HepG2 (cell line): ENCODE data around the gene WDHD1. TPM values are rescaled to one million over a fixed set of nuclear protein-coding genes. Genes with fewer than 3 reads are reported as not detected.
A peak's percentile ranks its signal among the peaks of the same experiment; 100 is the strongest.

Experiments
- AKAP8 ChIP-seq: sonication (generic); formaldehyde crosslinking; IDR thresholded peaks from 2 replicates; pipeline ENCODE4 v1.5.1; 2020; ENCODE audit warnings: mild to moderate bottlenecking, missing genetic modification reagents
- ASH2L ChIP-seq: fragments of 300-600, 200-600 bp; sonication (generic); IDR thresholded peaks from 2 replicates; pipeline ENCODE4 v1.7.0; 2017; ENCODE audit warnings: low read depth, mild to moderate bottlenecking, moderate library complexity, mixed read lengths, low read length; ENCODE audit not compliant: insufficient read length
- CAMTA2 ChIP-seq: sonication (generic); formaldehyde crosslinking; IDR thresholded peaks from 2 replicates; pipeline ENCODE4 v1.4.0; 2020; ENCODE audit warnings: mild to moderate bottlenecking, missing genetic modification reagents, borderline replicate concordance
- CREM ChIP-seq, 2 experiments: sonication (generic) in 1 of 2; formaldehyde crosslinking in 1 of 2; IDR thresholded peaks; 2 replicates each; pipeline versions ENCODE4 v1.4.0 to v1.6.1; 2016 to 2020; ENCODE audit warnings: antibody characterized with exemption in 1 of 2, mild to moderate bottlenecking in 1 of 2, missing genetic modification reagents in 1 of 2
- FIP1L1 ChIP-seq: fragments of 200-400 bp; formaldehyde crosslinking; IDR thresholded peaks from 2 replicates; pipeline ENCODE4 v1.6.1; 2018; ENCODE audit warnings: low read depth, mild to moderate bottlenecking, low read length, moderate library complexity, borderline replicate concordance; ENCODE audit not compliant: insufficient read depth
- KMT2A ChIP-seq: sonication (generic); formaldehyde crosslinking; IDR thresholded peaks from 2 replicates; pipeline ENCODE4 v1.4.0; 2020; ENCODE audit warnings: missing genetic modification reagents
- NCOA2 ChIP-seq: sonication (generic); formaldehyde crosslinking; IDR thresholded peaks from 2 replicates; pipeline ENCODE4 v1.8.0; 2022; ENCODE audit warnings: inconsistent platforms
- NFRKB ChIP-seq: fragments of 450-650 bp; IDR thresholded peaks from 2 replicates; pipeline ENCODE4 v1.6.1; 2017
- TGIF2 ChIP-seq: IDR thresholded peaks from 2 replicates; pipeline ENCODE4 v1.6.1; 2016; ENCODE audit warnings: control low read depth, missing compliant biosample characterization
- ZFP36L1 ChIP-seq: sonication (generic); formaldehyde crosslinking; IDR thresholded peaks from 2 replicates; pipeline ENCODE4 v1.8.0; 2022; ENCODE audit warnings: mild to moderate bottlenecking, missing genetic modification reagents, moderate library complexity
- ZFY ChIP-seq: sonication (generic); formaldehyde crosslinking; IDR thresholded peaks from 2 replicates; pipeline ENCODE4 v1.4.0; 2020; ENCODE audit warnings: missing genetic modification reagents
- ZNF101 ChIP-seq: sonication (generic); formaldehyde crosslinking; IDR thresholded peaks from 2 replicates; pipeline ENCODE4 v1.4.0; 2020; ENCODE audit warnings: mild to moderate bottlenecking, low read depth, missing genetic modification reagents, borderline replicate concordance
- ZNF12 ChIP-seq: sonication (generic); formaldehyde crosslinking; IDR thresholded peaks from 2 replicates; pipeline ENCODE4 v1.5.0; 2020; ENCODE audit warnings: missing genetic modification reagents
- ZNF432 ChIP-seq: sonication (generic); formaldehyde crosslinking; IDR thresholded peaks from 2 replicates; pipeline ENCODE4 v1.5.0; 2020; ENCODE audit warnings: missing genetic modification reagents, mild to moderate bottlenecking, borderline replicate concordance
- ZNF543 ChIP-seq: sonication (generic); formaldehyde crosslinking; IDR thresholded peaks from 2 replicates; pipeline ENCODE4 v1.4.0; 2020; ENCODE audit warnings: mild to moderate bottlenecking, missing genetic modification reagents
- ZNF773 ChIP-seq: sonication (generic); formaldehyde crosslinking; IDR thresholded peaks from 2 replicates; pipeline ENCODE4 v1.4.0; 2020; ENCODE audit warnings: missing genetic modification reagents, borderline replicate concordance
- polyA plus RNA-seq, 8 experiments: library from polyadenylated mRNA; depleted of rRNA in 3 of 8; stranded (reverse) in 7 of 8; unstranded in 1 of 8; fragments of >200 nt; fragmentation: Illumina TruSeq in 4 of 8; extraction: Trizol in 4 of 8; gene quantifications; 2 replicates each; pipeline versions ENCODE4 v1.2.1 to v1.2.3, GENCODE V29; 2011 to 2016; ENCODE audit warnings: low read depth in 4 of 8, missing spikeins in 1 of 8, mixed read lengths in 1 of 8; ENCODE audit not compliant: insufficient read depth in 1 of 8
- total RNA-seq, 5 experiments: library from RNA; depleted of rRNA; stranded (reverse); fragments of >200 nt; fragmentation: Illumina TruSeq; extraction: Trizol; gene quantifications; 2 replicates each; pipeline ENCODE4 v1.2.3, GENCODE V29; 2016; ENCODE audit warnings: low read depth in 1 of 5
- TF ChIP-seq, protein P1 (sequence below): fragments of 450-650 bp; IDR thresholded peaks from 2 replicates; pipeline ENCODE4 v1.6.1; 2016
- TF ChIP-seq, protein P2 (sequence below): sonication (generic); formaldehyde crosslinking; conservative IDR thresholded peaks from 2 replicates; pipeline ENCODE4 v1.4.0; 2020; ENCODE audit warnings: missing genetic modification reagents
- TF ChIP-seq, protein P3 (sequence below): IDR thresholded peaks from 2 replicates; pipeline ENCODE4 v1.6.1; 2012; ENCODE audit warnings: low read depth, low read length, improper control_type of control experiment
- TF ChIP-seq, protein P4 (sequence below): sonication (generic); formaldehyde crosslinking; IDR thresholded peaks from 2 replicates; pipeline ENCODE4 v1.4.0; 2020; ENCODE audit warnings: mild to moderate bottlenecking, low read depth, missing genetic modification reagents
- TF ChIP-seq, protein P5 (sequence below): sonication (generic); formaldehyde crosslinking; IDR thresholded peaks from 2 replicates; pipeline ENCODE4 v1.5.1; 2020; ENCODE audit warnings: missing genetic modification reagents, mild to moderate bottlenecking, borderline replicate concordance

The WDHD1 gene
- total and polyA plus RNA-seq, 2 of the 13 experiments (the other 11 are each of a cell fraction or from before 2014, with no cell fraction given) = 5.5 to 27.5 TPM

DNA sequence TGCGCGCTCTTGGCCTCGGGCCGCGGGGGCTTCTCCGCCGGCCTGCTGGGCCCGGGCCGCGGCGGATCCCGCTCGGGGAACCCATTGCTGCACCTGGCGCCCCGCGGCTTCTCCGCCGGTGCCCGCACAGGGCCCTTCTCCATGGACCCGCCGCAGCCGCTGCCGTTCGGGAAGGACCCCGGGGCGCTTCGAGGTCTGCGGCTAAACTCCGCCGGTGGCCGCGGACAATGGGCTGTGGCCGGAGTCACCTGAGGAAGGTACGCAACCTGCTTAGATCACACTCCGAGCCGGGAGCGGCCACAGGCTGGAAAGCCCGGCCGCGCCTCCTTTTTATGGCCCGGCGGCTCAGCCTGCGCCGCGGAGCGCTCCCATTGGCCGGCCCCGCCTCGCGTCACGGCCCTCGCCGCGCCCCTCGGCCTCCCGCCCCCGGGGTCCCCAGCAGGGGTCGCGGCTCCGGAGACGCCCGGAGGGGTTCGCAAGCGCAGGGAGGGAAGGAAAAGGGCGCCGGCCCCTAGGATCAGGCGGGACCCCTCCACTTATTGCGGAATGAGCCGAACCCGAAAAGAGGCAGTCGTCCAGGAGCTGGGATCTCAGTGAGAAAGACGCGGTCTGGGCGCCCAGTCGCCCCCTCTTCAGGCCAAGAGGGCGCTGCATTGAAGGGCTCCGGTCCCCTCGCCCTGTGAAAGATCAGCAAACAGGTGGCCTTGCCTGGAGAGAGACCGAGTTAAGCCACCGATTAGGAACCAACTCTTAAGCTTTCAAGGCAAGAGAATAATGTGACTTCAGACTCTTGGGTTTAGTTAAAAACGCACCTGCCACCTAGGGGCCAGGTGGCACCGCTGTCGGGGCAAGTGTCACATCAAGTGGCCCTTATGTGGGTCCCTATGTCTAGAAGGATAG lies 124.1 kb downstream of the WDHD1 start, which contains the start of gene GCH1 (continued):
- no peak; the same call in 1 of the 2 replicates for TF ChIP-seq ZNF101 (CRISPR knock-in tag)
- peak; percentile 10; the same call in 1 of the 2 replicates for TF ChIP-seq CAMTA2 (CRISPR knock-in tag)
- TF ChIP-seq, protein P1, sequence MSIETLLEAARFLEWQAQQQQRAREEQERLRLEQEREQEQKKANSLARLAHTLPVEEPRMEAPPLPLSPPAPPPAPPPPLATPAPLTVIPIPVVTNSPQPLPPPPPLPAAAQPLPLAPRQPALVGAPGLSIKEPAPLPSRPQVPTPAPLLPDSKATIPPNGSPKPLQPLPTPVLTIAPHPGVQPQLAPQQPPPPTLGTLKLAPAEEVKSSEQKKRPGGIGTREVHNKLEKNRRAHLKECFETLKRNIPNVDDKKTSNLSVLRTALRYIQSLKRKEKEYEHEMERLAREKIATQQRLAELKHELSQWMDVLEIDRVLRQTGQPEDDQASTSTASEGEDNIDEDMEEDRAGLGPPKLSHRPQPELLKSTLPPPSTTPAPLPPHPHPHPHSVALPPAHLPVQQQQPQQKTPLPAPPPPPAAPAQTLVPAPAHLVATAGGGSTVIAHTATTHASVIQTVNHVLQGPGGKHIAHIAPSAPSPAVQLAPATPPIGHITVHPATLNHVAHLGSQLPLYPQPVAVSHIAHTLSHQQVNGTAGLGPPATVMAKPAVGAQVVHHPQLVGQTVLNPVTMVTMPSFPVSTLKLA = no peak
- TF ChIP-seq, protein P2, sequence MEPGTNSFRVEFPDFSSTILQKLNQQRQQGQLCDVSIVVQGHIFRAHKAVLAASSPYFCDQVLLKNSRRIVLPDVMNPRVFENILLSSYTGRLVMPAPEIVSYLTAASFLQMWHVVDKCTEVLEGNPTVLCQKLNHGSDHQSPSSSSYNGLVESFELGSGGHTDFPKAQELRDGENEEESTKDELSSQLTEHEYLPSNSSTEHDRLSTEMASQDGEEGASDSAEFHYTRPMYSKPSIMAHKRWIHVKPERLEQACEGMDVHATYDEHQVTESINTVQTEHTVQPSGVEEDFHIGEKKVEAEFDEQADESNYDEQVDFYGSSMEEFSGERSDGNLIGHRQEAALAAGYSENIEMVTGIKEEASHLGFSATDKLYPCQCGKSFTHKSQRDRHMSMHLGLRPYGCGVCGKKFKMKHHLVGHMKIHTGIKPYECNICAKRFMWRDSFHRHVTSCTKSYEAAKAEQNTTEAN (CRISPR knock-in tag) = no peak; the same call in 1 of the 2 replicates
- no peak for TF ChIP-seq NFRKB
- TF ChIP-seq KMT2A = no peak
- TF ChIP-seq, protein P3, sequence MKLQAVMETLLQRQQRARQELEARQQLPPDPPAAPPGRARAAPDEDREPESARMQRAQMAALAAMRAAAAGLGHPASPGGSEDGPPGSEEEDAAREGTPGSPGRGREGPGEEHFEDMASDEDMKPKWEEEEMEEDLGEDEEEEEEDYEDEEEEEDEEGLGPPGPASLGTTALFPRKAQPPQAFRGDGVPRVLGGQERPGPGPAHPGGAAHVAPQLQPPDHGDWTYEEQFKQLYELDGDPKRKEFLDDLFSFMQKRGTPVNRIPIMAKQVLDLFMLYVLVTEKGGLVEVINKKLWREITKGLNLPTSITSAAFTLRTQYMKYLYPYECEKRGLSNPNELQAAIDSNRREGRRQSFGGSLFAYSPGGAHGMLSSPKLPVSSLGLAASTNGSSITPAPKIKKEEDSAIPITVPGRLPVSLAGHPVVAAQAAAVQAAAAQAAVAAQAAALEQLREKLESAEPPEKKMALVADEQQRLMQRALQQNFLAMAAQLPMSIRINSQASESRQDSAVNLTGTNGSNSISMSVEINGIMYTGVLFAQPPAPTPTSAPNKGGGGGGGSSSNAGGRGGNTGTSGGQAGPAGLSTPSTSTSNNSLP = no peak
- TF ChIP-seq, protein P4, sequence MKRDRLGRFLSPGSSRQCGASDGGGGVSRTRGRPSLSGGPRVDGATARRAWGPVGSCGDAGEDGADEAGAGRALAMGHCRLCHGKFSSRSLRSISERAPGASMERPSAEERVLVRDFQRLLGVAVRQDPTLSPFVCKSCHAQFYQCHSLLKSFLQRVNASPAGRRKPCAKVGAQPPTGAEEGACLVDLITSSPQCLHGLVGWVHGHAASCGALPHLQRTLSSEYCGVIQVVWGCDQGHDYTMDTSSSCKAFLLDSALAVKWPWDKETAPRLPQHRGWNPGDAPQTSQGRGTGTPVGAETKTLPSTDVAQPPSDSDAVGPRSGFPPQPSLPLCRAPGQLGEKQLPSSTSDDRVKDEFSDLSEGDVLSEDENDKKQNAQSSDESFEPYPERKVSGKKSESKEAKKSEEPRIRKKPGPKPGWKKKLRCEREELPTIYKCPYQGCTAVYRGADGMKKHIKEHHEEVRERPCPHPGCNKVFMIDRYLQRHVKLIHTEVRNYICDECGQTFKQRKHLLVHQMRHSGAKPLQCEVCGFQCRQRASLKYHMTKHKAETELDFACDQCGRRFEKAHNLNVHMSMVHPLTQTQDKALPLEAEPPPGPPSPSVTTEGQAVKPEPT (CRISPR knock-in tag) = peak; percentile 43; the same call in 1 of the 2 replicates
- no peak for TF ChIP-seq NCOA2 (CRISPR knock-in tag)
- TF ChIP-seq CREM (IDR thresholded peaks at IDR 0.05) = peak; percentile 24; the same call in 1 of the 2 replicates
- TF ChIP-seq CREM (CRISPR knock-in tag; IDR thresholded peaks at IDR 0.05) = no peak
- no peak for TF ChIP-seq ZNF432
- no peak for TF ChIP-seq FIP1L1
- 0 out of 2 replicates have a peak, but pooled peaks have one; percentile 23 for TF ChIP-seq ZNF12 (CRISPR knock-in tag)
- TF ChIP-seq ZNF773 (CRISPR knock-in tag) = peak; percentile 86; the same call in 1 of the 2 replicates
- TF ChIP-seq ASH2L = peak; percentile 44
- no peak for TF ChIP-seq ZFP36L1 (CRISPR knock-in tag)
- 0 out of 2 replicates have a peak, but pooled peaks have one; percentile 3 for TF ChIP-seq TGIF2 (CRISPR knock-in tag)
- TF ChIP-seq ZNF543 (CRISPR knock-in tag) = 0 out of 2 replicates have a peak, but pooled peaks have one; percentile 46
- TF ChIP-seq, protein P5, sequence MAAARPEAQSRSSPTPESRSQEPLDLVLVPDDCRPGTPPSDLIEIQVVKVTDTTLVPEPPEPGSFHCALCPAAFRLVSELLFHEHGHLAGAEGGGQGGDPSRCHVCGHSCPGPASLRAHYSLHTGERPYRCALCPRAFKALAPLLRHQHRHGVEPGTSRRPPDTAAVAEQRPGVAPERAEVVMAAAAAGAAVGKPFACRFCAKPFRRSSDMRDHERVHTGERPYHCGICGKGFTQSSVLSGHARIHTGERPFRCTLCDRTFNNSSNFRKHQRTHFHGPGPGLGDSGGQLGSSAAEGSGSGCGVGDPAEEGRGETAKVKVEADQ (CRISPR knock-in tag) = peak; percentile 41; the same call in 1 of the 2 replicates
- no peak for TF ChIP-seq AKAP8 (CRISPR knock-in tag)
- peak; percentile 93 for TF ChIP-seq ZFY (CRISPR knock-in tag)
